NT2/D1 (cell line): ENCODE results near the gene RPS8.

Source experiments
- SUZ12 ChIP-seq: IDR thresholded peaks from 2 replicates; pipeline ENCODE4 v1.6.1; 2011; ENCODE audit not compliant: insufficient read length, insufficient read depth; ENCODE audit errors: extremely low read depth
- YY1 ChIP-seq: IDR thresholded peaks from 2 replicates; pipeline ENCODE4 v1.6.1; 2011; ENCODE audit not compliant: insufficient read length, insufficient read depth
- ZNF274 ChIP-seq: IDR thresholded peaks from 2 replicates; pipeline ENCODE4 v1.6.1; 2011; ENCODE audit warnings: mild to moderate bottlenecking, low read depth, low read length

GRCh38 chr1:44792736-44793502 is 17.6 kb downstream of the RPS8 start:
- TF ChIP-seq ZNF274, result no peak
- TF ChIP-seq SUZ12, result no peak
- TF ChIP-seq YY1, result no peak
